Stimulated activated naive B cell treated with anti-CD40 and anti-IgM and Interleukin-4, amounts not matched to agents 10 μg/mL and 1 μg/mL and 100 μg/mL, for 72 hours (primary cell): Measurements from ENCODE around the gene DUXB.

Experiments used
- ATAC-seq, 2 donors: fragments of 150-1000 bp; cut with Tn5 transposase; replicated peaks; 2 replicates each; pipeline ENCODE4 v1.10.0; 2021; ENCODE audit warnings: moderate library complexity in 1 of 2
- DNase-seq: peaks from one replicate; pipeline ENCODE4 v3.0.0; 2021
- H3K27ac Mint-ChIP-seq: one replicate; pipeline ENCODE4 v1.8.0; 2022; ENCODE audit warnings: mild to moderate bottlenecking, mixed read lengths
- H3K27me3 Mint-ChIP-seq, 2 donors: one replicate each; pipeline ENCODE4 v1.8.0; 2022; ENCODE audit warnings: mixed read lengths in 2 of 2
- H3K36me3 Mint-ChIP-seq, 2 donors: one replicate each; pipeline ENCODE4 v1.8.0; 2022; ENCODE audit warnings: mixed read lengths in 2 of 2, mild to moderate bottlenecking in 1 of 2
- H3K4me1 Mint-ChIP-seq, 2 donors: one replicate each; pipeline ENCODE4 v1.8.0; 2022; ENCODE audit warnings: mixed read lengths in 2 of 2, mild to moderate bottlenecking in 1 of 2
- H3K4me3 Mint-ChIP-seq, 2 donors: one replicate each; pipeline ENCODE4 v1.8.0; 2022; ENCODE audit warnings: mild to moderate bottlenecking in 2 of 2, mixed read lengths in 2 of 2, moderate library complexity in 1 of 2
- H3K9me3 Mint-ChIP-seq, 2 donors: one replicate each; pipeline ENCODE4 v1.8.0; 2022; ENCODE audit warnings: mixed read lengths in 2 of 2, mild to moderate bottlenecking in 1 of 2

The DUXB gene

GRCh38 chr16:75702242-75702641 lies 981 bp upstream of the DUXB start:
- no peaks in the 10 kb centered on the region for H3K9me3 Mint-ChIP-seq
- no peaks in the 10 kb centered on the region for H3K4me1 Mint-ChIP-seq
- peaks cover 0 to 9% of the 10 kb centered on the region in 2 donors for H3K27me3 Mint-ChIP-seq
- H3K4me3 Mint-ChIP-seq, result no peak overlapping the region
- H3K36me3 Mint-ChIP-seq, result peaks cover 0 to 1% of the 10 kb centered on the region in 2 donors
- no peak for ATAC-seq
- no peak for DNase-seq
- no peak overlapping the region for H3K27ac Mint-ChIP-seq

- H3K9me3 Mint-ChIP-seq, result no peaks in the 10 kb centered on the region
- H3K4me1 Mint-ChIP-seq, result no peaks in the 10 kb centered on the region
- DNase-seq (no peak), ATAC-seq (no peak)
- no peak overlapping the region for H3K4me3 Mint-ChIP-seq
- H3K36me3 Mint-ChIP-seq, result no peaks in the 10 kb centered on the region
- no peak overlapping the region for H3K27ac Mint-ChIP-seq
- H3K27me3 Mint-ChIP-seq, result no peaks in the 10 kb centered on the region
Observed at GRCh38 chr16:75697571-75697970, 3.7 kb downstream of the DUXB start.

- no peak for DNase-seq
- H3K27ac Mint-ChIP-seq, result no peak overlapping the region
- no peaks in the 10 kb centered on the region for H3K36me3 Mint-ChIP-seq
- no peak for ATAC-seq
- no peaks in the 10 kb centered on the region for H3K27me3 Mint-ChIP-seq
- no peaks in the 10 kb centered on the region for H3K9me3 Mint-ChIP-seq
- no peak overlapping the region for H3K4me3 Mint-ChIP-seq
- no peaks in the 10 kb centered on the region for H3K4me1 Mint-ChIP-seq
Observed at GRCh38 chr16:75695708-75696107, 5.6 kb downstream of the DUXB start.

GRCh38 chr16:75687361-75687760 lies 13.9 kb downstream of the DUXB start:
- Mint-ChIP-seq H3K36me3 (peaks cover 0 to 17% of the 10 kb centered on the region in 2 donors), H3K4me3 (no peak overlapping the region), H3K27ac (no peak overlapping the region), H3K27me3 (peaks cover 0 to 15% of the 10 kb centered on the region in 2 donors), H3K9me3 (peaks cover 5 to 7% of the 10 kb centered on the region in 2 donors), H3K4me1 (no peaks in the 10 kb centered on the region)
- DNase-seq (no peak), ATAC-seq (no peak)

GRCh38 chr16:75682308-75682707 lies 19.0 kb downstream of the DUXB start:
- ATAC-seq (no peak), DNase-seq (no peak)
- no peak overlapping the region for H3K27ac Mint-ChIP-seq
- H3K4me1 Mint-ChIP-seq, result no peaks in the 10 kb centered on the region
- peaks cover 0 to 15% of the 10 kb centered on the region in 2 donors for H3K27me3 Mint-ChIP-seq
- H3K9me3 Mint-ChIP-seq, result peaks cover 5 to 6% of the 10 kb centered on the region in 2 donors
- H3K4me3 Mint-ChIP-seq, result no peak overlapping the region
- H3K36me3 Mint-ChIP-seq, result peaks cover 3 to 14% of the 10 kb centered on the region in 2 donors

GRCh38 chr16:75679366-75679765 lies 21.9 kb downstream of the DUXB start:
- Mint-ChIP-seq H3K9me3 (peaks cover 3 to 4% of the 10 kb centered on the region in 2 donors), H3K27ac (no peak overlapping the region), H3K4me1 (no peaks in the 10 kb centered on the region), H3K4me3 (no peak overlapping the region), H3K27me3 (peaks cover 0 to 11% of the 10 kb centered on the region in 2 donors), H3K36me3 (peaks cover 3 to 12% of the 10 kb centered on the region in 2 donors)
- no peak for ATAC-seq
- no peak for DNase-seq

- no peak within 1 kb of the TSS for H3K4me3 Mint-ChIP-seq
- H3K36me3 Mint-ChIP-seq, result peaks cover 0 to under 1% of the 10 kb centered on the region in 2 donors
- no peaks in the 10 kb centered on the region for H3K27me3 Mint-ChIP-seq
- no peak within 1 kb of the TSS for H3K27ac Mint-ChIP-seq
- no peaks in the 10 kb centered on the region for H3K4me1 Mint-ChIP-seq
- H3K9me3 Mint-ChIP-seq, result no peaks in the 10 kb centered on the region
- no peak for DNase-seq
- no peak for ATAC-seq
Observed at GRCh38 chr16:75676909-75677308, 24.4 kb downstream of the DUXB start, which contains the start of gene CPHXL2. CPHXL2 (minus strand) TSS chr16:75677009; CDS start chr16:75676999, 10 bp downstream.

- DNase-seq (no peak), ATAC-seq (no peak)
- no peak overlapping the region for H3K4me3 Mint-ChIP-seq
- H3K9me3 Mint-ChIP-seq, result peaks cover 0 to 2% of the 10 kb centered on the region in 2 donors
- H3K27me3 Mint-ChIP-seq, result no peaks in the 10 kb centered on the region
- H3K4me1 Mint-ChIP-seq, result no peaks in the 10 kb centered on the region
- peaks cover 2 to 8% of the 10 kb centered on the region in 2 donors for H3K36me3 Mint-ChIP-seq
- H3K27ac Mint-ChIP-seq, result no peak overlapping the region
Observed at GRCh38 chr16:75667503-75667902, 33.8 kb downstream of the DUXB start.

- no peaks in the 10 kb centered on the region for H3K27me3 Mint-ChIP-seq
- DNase-seq (no peak), ATAC-seq (no peak)
- H3K27ac Mint-ChIP-seq, result no peak overlapping the region
- H3K4me1 Mint-ChIP-seq, result peaks cover 0 to 8% of the 10 kb centered on the region in 2 donors
- peaks cover 25 to 26% of the 10 kb centered on the region in 2 donors for H3K36me3 Mint-ChIP-seq
- H3K4me3 Mint-ChIP-seq, result no peak overlapping the region
- peaks cover 0 to under 1% of the 10 kb centered on the region in 2 donors for H3K9me3 Mint-ChIP-seq
Observed at GRCh38 chr16:75660726-75661302, 40.4 kb downstream of the DUXB start.

GRCh38 chr16:75660321-75660720 lies 40.9 kb downstream of the DUXB start:
- H3K4me3 Mint-ChIP-seq, result no peak overlapping the region
- peaks cover 26 to 27% of the 10 kb centered on the region in 2 donors for H3K36me3 Mint-ChIP-seq
- no peak for DNase-seq
- H3K9me3 Mint-ChIP-seq, result no peaks in the 10 kb centered on the region
- peaks cover 0 to 8% of the 10 kb centered on the region in 2 donors for H3K4me1 Mint-ChIP-seq
- no peak for ATAC-seq
- no peaks in the 10 kb centered on the region for H3K27me3 Mint-ChIP-seq
- no peak overlapping the region for H3K27ac Mint-ChIP-seq

- H3K36me3 Mint-ChIP-seq, result peaks cover 37 to 38% of the 10 kb centered on the region in 2 donors
Observed at GRCh38 chr16:75658175-75658574, 43.1 kb downstream of the DUXB start.

GRCh38 chr16:75653922-75654321 lies 47.3 kb downstream of the DUXB start:
- Mint-ChIP-seq H3K4me3 (no peak overlapping the region), H3K9me3 (no peaks in the 10 kb centered on the region), H3K27me3 (no peaks in the 10 kb centered on the region), H3K36me3 (peaks cover 43 to 52% of the 10 kb centered on the region in 2 donors), H3K27ac (peak overlapping the region; percentile 78), H3K4me1 (peaks cover 20 to 54% of the 10 kb centered on the region in 2 donors)
- DNase-seq, result no peak
- ATAC-seq, result no peak

More at GRCh38 chr16:75658175-75658574, 43.1 kb downstream of the DUXB start:
- no peak for ATAC-seq
- H3K4me1 Mint-ChIP-seq, result peaks cover 5 to 21% of the 10 kb centered on the region in 2 donors
- H3K27ac Mint-ChIP-seq, result no peak overlapping the region
- no peaks in the 10 kb centered on the region for H3K27me3 Mint-ChIP-seq
- H3K4me3 Mint-ChIP-seq, result no peak overlapping the region
- no peaks in the 10 kb centered on the region for H3K9me3 Mint-ChIP-seq
- DNase-seq, result no peak

- DNase-seq (peak; percentile 71), ATAC-seq (peak; percentile 44 to 50)
- no peaks in the 10 kb centered on the region for H3K27me3 Mint-ChIP-seq
- H3K9me3 Mint-ChIP-seq, result no peaks in the 10 kb centered on the region
- H3K4me1 Mint-ChIP-seq, result peaks cover 26 to 53% of the 10 kb centered on the region in 2 donors
- peak overlapping the region; percentile 97 for H3K27ac Mint-ChIP-seq
- peak overlapping the region; percentile 97 for H3K4me3 Mint-ChIP-seq
- H3K36me3 Mint-ChIP-seq, result peaks cover 32 to 43% of the 10 kb centered on the region in 2 donors
Observed at GRCh38 chr16:75648265-75649076, 52.8 kb downstream of the DUXB start.

GRCh38 chr16:75647492-75648264 lies 53.6 kb downstream of the DUXB start, which contains the start of the genes KARS1 and TERF2IP:
KARS1 (minus strand) TSS chr16:75647665; CDS start chr16:75647639, 26 bp downstream.
TERF2IP (plus strand) TSS chr16:75647773; CDS start chr16:75647883, 110 bp downstream.
- Mint-ChIP-seq H3K9me3 (no peaks in the 10 kb centered on the region), H3K27me3 (no peaks in the 10 kb centered on the region), H3K4me3 (peak within 1 kb of the TSS; percentile 97), H3K27ac (peak within 1 kb of the TSS; percentile 99), H3K36me3 (peaks cover 30 to 40% of the 10 kb centered on the region in 2 donors), H3K4me1 (peaks cover 22 to 45% of the 10 kb centered on the region in 2 donors)
- DNase-seq, result peak; percentile 95
- ATAC-seq, result peak; percentile 90 to 94
